Measurements from ENCODE around the gene CDHR1. TPM values are rescaled to one million over a fixed set of nuclear protein-coding genes. Genes with fewer than 3 reads are reported as not detected.

The CDHR1 gene
- total RNA-seq, 3 donors from 2014 or later: 0.15 to 0.66 (median 0.16) TPM

- TF ChIP-seq POLR2AphosphoS5 (IDR thresholded peaks at IDR 0.05) (no peak), POLR2A (IDR thresholded peaks at IDR 0.05) (no peak), CTCF (IDR thresholded peaks at IDR 0.05) (no peak)
These were observed 2.6 kb downstream of the CDHR1 start for GRCh38 chr10:84196941-84197340.

GRCh38 chr10:84197643-84198042, 3.3 kb downstream of the CDHR1 start:
- H3K9me3 ChIP-seq: no peaks in the 10 kb centered on the region
- no peaks in the 10 kb centered on the region for H3K36me3 ChIP-seq
- no peak overlapping the region for H3K27ac ChIP-seq
- no peak for DNase-seq (ENCODE audit: low spot score in 2 of 2)
- TF ChIP-seq POLR2A (IDR thresholded peaks at IDR 0.05) (no peak), POLR2AphosphoS5 (IDR thresholded peaks at IDR 0.05) (no peak), CTCF (IDR thresholded peaks at IDR 0.05) (no peak)
- intact Hi-C loops (cut with DNase I; ENCODE audit: low total_unique reads): no loop called here
- no peak overlapping the region for H3K4me3 ChIP-seq
- peaks cover 0 to 11% of the 10 kb centered on the region in 2 donors for H3K4me1 ChIP-seq
- H3K27me3 ChIP-seq: peaks cover 6 to 43% of the 10 kb centered on the region in 2 donors

More at GRCh38 chr10:84196941-84197340, 2.6 kb downstream of the CDHR1 start:
- H3K4me3 ChIP-seq: no peak overlapping the region
- no peaks in the 10 kb centered on the region for H3K9me3 ChIP-seq
- intact Hi-C loops (cut with DNase I; ENCODE audit: low total_unique reads): no loop called here
- H3K27me3 ChIP-seq: peaks cover 6 to 43% of the 10 kb centered on the region in 2 donors
- no peak for DNase-seq (ENCODE audit: low spot score in 2 of 2)
- peaks cover 0 to 11% of the 10 kb centered on the region in 2 donors for H3K4me1 ChIP-seq
- no peak overlapping the region for H3K27ac ChIP-seq
- no peaks in the 10 kb centered on the region for H3K36me3 ChIP-seq

DNA sequence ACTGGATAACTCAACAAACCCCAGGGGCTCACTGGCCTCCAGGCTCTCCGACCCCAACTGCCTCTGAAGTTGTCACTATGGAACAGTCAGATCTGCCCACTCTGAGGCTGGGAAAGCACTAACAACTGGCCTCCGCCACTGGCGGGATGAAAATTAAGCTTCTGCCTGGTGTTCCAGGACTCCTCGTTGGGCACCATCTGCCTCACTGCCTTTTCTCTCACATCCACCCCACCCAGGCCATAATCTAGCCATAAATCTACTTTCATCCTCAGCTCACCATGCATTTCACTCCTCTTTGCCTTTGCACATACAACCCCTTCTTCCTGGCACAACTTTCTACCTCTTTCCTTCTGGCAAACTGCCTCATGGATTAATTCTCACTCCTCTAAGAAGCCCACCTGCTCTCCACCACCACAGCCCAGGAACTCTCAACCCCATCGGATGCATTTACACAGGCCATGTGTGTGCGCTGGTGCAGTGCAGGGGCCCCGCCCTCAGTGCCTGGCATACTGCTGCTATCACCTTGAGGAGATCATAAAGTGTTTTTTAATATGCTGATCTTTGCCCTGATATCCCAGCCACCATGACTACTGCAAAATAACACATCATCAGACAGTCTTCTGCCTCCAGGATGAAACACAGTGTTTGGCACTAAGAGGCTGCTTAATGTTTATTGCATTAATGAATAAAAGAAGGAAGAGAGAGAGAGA, 4.0 kb downstream of the CDHR1 start:
- DNase-seq (ENCODE audit: low spot score in 2 of 2): no peak
- no peak overlapping the region for H3K27ac ChIP-seq
- peaks cover 0 to 11% of the 10 kb centered on the region in 2 donors for H3K4me1 ChIP-seq
- no peaks in the 10 kb centered on the region for H3K9me3 ChIP-seq
- H3K27me3 ChIP-seq: peaks cover 6 to 41% of the 10 kb centered on the region in 2 donors
- H3K4me3 ChIP-seq: no peak overlapping the region
- TF ChIP-seq POLR2AphosphoS5 (IDR thresholded peaks at IDR 0.05) (no peak), CTCF (IDR thresholded peaks at IDR 0.05) (no peak), POLR2A (IDR thresholded peaks at IDR 0.05) (no peak)
- intact Hi-C loops (cut with DNase I; ENCODE audit: low total_unique reads): no loop called here
- no peaks in the 10 kb centered on the region for H3K36me3 ChIP-seq

DNA sequence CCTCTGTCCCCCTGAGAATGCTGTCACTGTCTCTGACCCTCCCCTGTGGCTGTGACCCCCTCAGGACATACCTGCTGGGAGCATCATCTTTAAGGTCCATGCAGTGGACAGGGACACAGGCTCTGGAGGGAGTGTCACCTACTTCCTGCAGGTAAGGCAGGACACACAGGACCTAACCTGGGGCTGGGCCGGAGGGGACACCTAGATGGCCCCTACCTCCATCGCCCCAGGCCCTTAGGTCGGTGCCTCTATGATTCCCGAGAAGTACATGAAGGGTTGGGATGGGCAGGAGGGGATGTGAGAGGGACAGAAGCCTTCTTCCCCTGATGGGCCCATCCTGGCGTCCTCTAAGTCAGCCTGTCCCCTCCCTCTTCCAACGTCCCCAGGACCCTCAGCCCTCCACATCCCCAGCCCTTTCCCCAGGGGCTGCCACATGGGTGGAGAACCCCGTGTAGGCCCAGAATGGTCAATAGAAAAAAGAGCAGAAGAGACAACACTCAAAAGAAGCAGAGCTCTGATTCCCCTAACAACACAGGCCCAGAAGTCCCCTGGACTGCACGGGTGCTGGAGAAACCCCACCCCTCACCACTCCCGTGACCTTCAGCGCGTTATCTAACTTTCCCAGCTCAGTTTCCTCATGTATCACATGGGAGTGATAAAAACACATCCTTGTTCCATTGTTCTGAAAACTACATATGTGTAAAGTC, 6.4 kb downstream of the CDHR1 start:
- no peak for TF ChIP-seq POLR2AphosphoS5 (IDR thresholded peaks at IDR 0.05)
- no peak for TF ChIP-seq POLR2A (IDR thresholded peaks at IDR 0.05)
- Histone ChIP-seq H3K4me1 (no peaks in the 10 kb centered on the region), H3K36me3 (no peaks in the 10 kb centered on the region), H3K27ac (no peak overlapping the region), H3K27me3 (peaks cover 0 to 19% of the 10 kb centered on the region in 2 donors), H3K9me3 (no peaks in the 10 kb centered on the region), H3K4me3 (no peak overlapping the region)
- no peak for DNase-seq (ENCODE audit: low spot score in 2 of 2)
- intact Hi-C loops (cut with DNase I; ENCODE audit: low total_unique reads): no loop called here

DNA sequence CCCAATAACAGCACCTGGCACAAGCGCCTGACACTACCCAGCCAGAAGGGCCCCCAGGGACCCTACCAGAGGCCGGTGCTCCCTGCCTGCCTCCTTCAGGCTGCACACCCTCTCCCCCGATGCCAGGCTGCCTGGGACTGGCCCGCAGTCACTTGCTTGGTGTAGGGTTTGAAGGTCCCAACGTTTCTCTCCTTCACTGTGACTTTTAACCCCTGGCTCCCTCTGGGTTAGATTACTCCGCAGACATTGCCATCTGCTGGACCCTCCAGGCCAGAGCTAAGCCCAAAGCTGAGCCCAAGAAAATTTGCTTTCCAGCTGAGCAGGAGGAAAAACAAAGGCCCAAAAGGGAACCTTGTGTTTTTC, 6.9 kb downstream of the CDHR1 start:
- H3K9me3 ChIP-seq: no peaks in the 10 kb centered on the region
- no peak overlapping the region for H3K27ac ChIP-seq
- no peak for TF ChIP-seq CTCF (IDR thresholded peaks at IDR 0.05)
- TF ChIP-seq POLR2AphosphoS5 (IDR thresholded peaks at IDR 0.05): no peak
- TF ChIP-seq POLR2A (IDR thresholded peaks at IDR 0.05): no peak
- no peaks in the 10 kb centered on the region for H3K36me3 ChIP-seq
- H3K4me1 ChIP-seq: no peaks in the 10 kb centered on the region
- no peak overlapping the region for H3K4me3 ChIP-seq
- intact Hi-C loops (cut with DNase I; ENCODE audit: low total_unique reads): no loop called here
- H3K27me3 ChIP-seq: peaks cover 0 to 19% of the 10 kb centered on the region in 2 donors
- no peak for DNase-seq (ENCODE audit: low spot score in 2 of 2)

All from breast epithelium (tissue), 4 donors.